Keratinocyte (primary cell): ENCODE results near the gene NT5C1B.

Experiments
- CTCF ChIP-seq, 3 experiments: IDR thresholded peaks in 1 of 3; conservative IDR thresholded peaks in 1 of 3; optimal IDR thresholded peaks in 1 of 3; 2 replicates in 2 of 3; 3 replicates in 1 of 3; pipeline versions ENCODE3 to v1.5.1; 2011; ENCODE audit warnings: low read length in 3 of 3, mild to moderate bottlenecking in 3 of 3, moderate library complexity in 2 of 3, control low read depth in 1 of 3, inconsistent platforms in 1 of 3; ENCODE audit not compliant: insufficient read depth in 2 of 3; ENCODE audit errors: extremely low read depth in 1 of 3
- EZH2 ChIP-seq: IDR thresholded peaks from one replicate; pipeline ENCODE4 v1.6.1; 2012; ENCODE audit warnings: inconsistent platforms, mild to moderate bottlenecking, low read length, moderate library complexity

GRCh38 chr2:18599509-18600254 lies 10.3 kb upstream of the NT5C1B start:
- TF ChIP-seq CTCF (optimal IDR thresholded peaks at IDR 0.05 in 1 of 3, IDR thresholded peaks at IDR 0.05 in 1 of 3, conservative IDR thresholded peaks at IDR 0.05 in 1 of 3; ENCODE audit: extremely low read depth in 1 of 3, insufficient read depth in 2 of 3, low read length in 3 of 3) (no peak), EZH2 (no peak)
